GM19035 (cell line): Measurements from ENCODE around the gene TP73.
"Not testable (repeated sequence)": the region's sequence is repeated elsewhere in the genome, so short reads cannot be mapped to it uniquely, and the experiment has no call there.

Experiments used
- ATAC-seq: cut with Tn5 transposase; IDR thresholded peaks from one replicate; pipeline ENCODE4 v1.9.1; 2021; ENCODE audit not compliant: unreplicated experiment

Gene TP73

GRCh38 chr1:3724416-3725030, 72.2 kb downstream of the TP73 start:
- ATAC-seq: not testable (repeated sequence)

GRCh38 chr1:3725366-3725765, 73.0 kb downstream of the TP73 start:
- no peak for ATAC-seq

GRCh38 chr1:3727042-3727824, 74.9 kb downstream of the TP73 start:
- ATAC-seq: no peak

GRCh38 chr1:3727825-3728776, 75.8 kb downstream of the TP73 start:
- no peak for ATAC-seq

GRCh38 chr1:3729594-3730542, 77.6 kb downstream of the TP73 start:
- no peak for ATAC-seq

GRCh38 chr1:3730543-3731247, 78.4 kb downstream of the TP73 start:
- no peak for ATAC-seq

GRCh38 chr1:3731583-3732433, 79.5 kb downstream of the TP73 start:
- no peak for ATAC-seq

GRCh38 chr1:3732434-3733093, 80.2 kb downstream of the TP73 start:
- ATAC-seq: no peak

- no peak for ATAC-seq
Observed at GRCh38 chr1:3733094-3733882, 81.0 kb downstream of the TP73 start.

- no peak for ATAC-seq
Observed at GRCh38 chr1:3733883-3734589, 81.7 kb downstream of the TP73 start.

GRCh38 chr1:3734602-3735001, 82.3 kb downstream of the TP73 start:
- no peak for ATAC-seq

GRCh38 chr1:3735027-3735681, 82.8 kb downstream of the TP73 start:
- ATAC-seq: no peak

GRCh38 chr1:3735688-3736087, 83.4 kb downstream of the TP73 start:
- no peak for ATAC-seq

GRCh38 chr1:3736131-3736561, 83.8 kb downstream of the TP73 start:
- ATAC-seq: no peak

GRCh38 chr1:3736708-3737107, 84.4 kb downstream of the TP73 start:
- ATAC-seq: no peak

GRCh38 chr1:3738943-3739342, 86.6 kb downstream of the TP73 start:
- ATAC-seq: no peak
